Upper lobe of right lung (tissue), 1 donor: ENCODE measurements around the gene GTF2A1. TPM values are rescaled to one million over a fixed set of nuclear protein-coding genes. Genes with fewer than 3 reads are reported as not detected.

ENCODE experiments used
- ATAC-seq: fragments of 200-7000 bp; cut with Tn5 transposase; one replicate; pipeline ENCODE4 v1.9.1; 2020; ENCODE audit warnings: mild to moderate bottlenecking, moderate library complexity
- DNase-seq: peaks from one replicate; pipeline ENCODE4 v3.0.0-alpha.2; 2020
- H3K27ac ChIP-seq: fragments of 200-600 bp; one replicate; pipeline ENCODE4 v1.8.0; 2022
- H3K27me3 ChIP-seq: fragments of 200-600 bp; one replicate; pipeline ENCODE4 v1.8.0; 2022; ENCODE audit warnings: mild to moderate bottlenecking
- H3K36me3 ChIP-seq: fragments of 200-600 bp; one replicate; pipeline ENCODE4 v1.8.0; 2022
- H3K4me1 ChIP-seq: fragments of 200-600 bp; one replicate; pipeline ENCODE4 v1.8.0; 2022
- H3K4me3 ChIP-seq: fragments of 200-600 bp; one replicate; pipeline ENCODE4 v1.8.0; 2022; ENCODE audit warnings: mild to moderate bottlenecking
- H3K9me3 ChIP-seq: fragments of 200-600 bp; one replicate; pipeline ENCODE4 v1.8.0; 2022
- intact Hi-C: fragments of 100-400 bp; cut with DNase I; formaldehyde crosslinking; loops from one replicate; pipeline ENCODE4 v1.11.0; 2022
- total RNA-seq: library from RNA; stranded (reverse); fragmentation: NEBNext Ultra II Directional; extraction: Animal tissue kit (Norgen Biotek cat#: 25700); gene quantifications from one replicate; pipeline ENCODE4 v1.2.1, GENCODE V29; 2021
- TF ChIP-seq, protein P1 (sequence below): fragments of 200-600 bp; IDR thresholded peaks from one replicate; pipeline ENCODE4 v1.8.0; 2022; ENCODE audit warnings: antibody characterized with exemption
- donor health status: DM: no; HTN: yes; CAD: no; lungs with severe emphysema.

Gene GTF2A1
- total RNA-seq, 1 donor from 2014 or later: 24.0 TPM

DNA sequence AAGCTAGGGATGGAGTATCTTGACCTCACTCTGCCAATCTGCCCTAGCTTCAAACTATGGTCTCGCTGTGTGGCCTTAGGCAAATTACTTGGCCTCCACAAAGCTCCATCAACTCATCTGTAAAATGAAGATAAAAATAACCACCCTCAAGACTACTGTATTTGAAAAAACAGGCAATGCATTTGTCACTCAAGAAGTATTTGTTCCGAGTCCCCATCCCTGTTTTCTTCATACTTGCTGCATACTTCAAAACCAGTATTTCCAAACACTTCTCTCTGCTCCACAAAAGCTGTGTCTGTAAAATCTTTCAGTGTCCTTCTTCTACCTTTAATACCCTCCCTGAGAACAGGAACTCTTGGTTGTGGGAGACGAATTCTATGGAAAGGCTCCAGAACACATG is 47.9 kb downstream of the GTF2A1 start:
- Histone ChIP-seq H3K27ac (no peak overlapping the region), H3K36me3 (no peaks in the 10 kb centered on the region), H3K27me3 (no peaks in the 10 kb centered on the region), H3K4me3 (no peak overlapping the region), H3K4me1 (peaks cover 28% of the 10 kb centered on the region), H3K9me3 (no peaks in the 10 kb centered on the region)
- ATAC-seq (no peak), DNase-seq (no peak)
- intact Hi-C loops: no loop called here
- TF ChIP-seq, protein P1, sequence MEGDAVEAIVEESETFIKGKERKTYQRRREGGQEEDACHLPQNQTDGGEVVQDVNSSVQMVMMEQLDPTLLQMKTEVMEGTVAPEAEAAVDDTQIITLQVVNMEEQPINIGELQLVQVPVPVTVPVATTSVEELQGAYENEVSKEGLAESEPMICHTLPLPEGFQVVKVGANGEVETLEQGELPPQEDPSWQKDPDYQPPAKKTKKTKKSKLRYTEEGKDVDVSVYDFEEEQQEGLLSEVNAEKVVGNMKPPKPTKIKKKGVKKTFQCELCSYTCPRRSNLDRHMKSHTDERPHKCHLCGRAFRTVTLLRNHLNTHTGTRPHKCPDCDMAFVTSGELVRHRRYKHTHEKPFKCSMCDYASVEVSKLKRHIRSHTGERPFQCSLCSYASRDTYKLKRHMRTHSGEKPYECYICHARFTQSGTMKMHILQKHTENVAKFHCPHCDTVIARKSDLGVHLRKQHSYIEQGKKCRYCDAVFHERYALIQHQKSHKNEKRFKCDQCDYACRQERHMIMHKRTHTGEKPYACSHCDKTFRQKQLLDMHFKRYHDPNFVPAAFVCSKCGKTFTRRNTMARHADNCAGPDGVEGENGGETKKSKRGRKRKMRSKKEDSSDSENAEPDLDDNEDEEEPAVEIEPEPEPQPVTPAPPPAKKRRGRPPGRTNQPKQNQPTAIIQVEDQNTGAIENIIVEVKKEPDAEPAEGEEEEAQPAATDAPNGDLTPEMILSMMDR: no peak

- TF ChIP-seq, protein P1: no peak
- Histone ChIP-seq H3K9me3 (no peaks in the 10 kb centered on the region), H3K27ac (no peak overlapping the region), H3K36me3 (no peaks in the 10 kb centered on the region), H3K27me3 (no peaks in the 10 kb centered on the region), H3K4me3 (no peak overlapping the region), H3K4me1 (peaks cover 25% of the 10 kb centered on the region)
- DNase-seq: no peak
- no peak for ATAC-seq
- intact Hi-C loops: no loop called here
Measured at GRCh38 chr14:81172353-81172752, 48.4 kb downstream of the GTF2A1 start.

GRCh38 chr14:81170829-81171195 is 49.9 kb downstream of the GTF2A1 start:
- TF ChIP-seq, protein P1: no peak
- ATAC-seq (no peak), DNase-seq (no peak)
- H3K4me1 ChIP-seq: peaks cover 18% of the 10 kb centered on the region
- H3K36me3 ChIP-seq: no peaks in the 10 kb centered on the region
- H3K9me3 ChIP-seq: no peaks in the 10 kb centered on the region
- peak overlapping the region; percentile 94 for H3K27ac ChIP-seq
- H3K27me3 ChIP-seq: no peaks in the 10 kb centered on the region
- intact Hi-C loops: no loop called here
- peak overlapping the region; percentile 80 for H3K4me3 ChIP-seq

DNA sequence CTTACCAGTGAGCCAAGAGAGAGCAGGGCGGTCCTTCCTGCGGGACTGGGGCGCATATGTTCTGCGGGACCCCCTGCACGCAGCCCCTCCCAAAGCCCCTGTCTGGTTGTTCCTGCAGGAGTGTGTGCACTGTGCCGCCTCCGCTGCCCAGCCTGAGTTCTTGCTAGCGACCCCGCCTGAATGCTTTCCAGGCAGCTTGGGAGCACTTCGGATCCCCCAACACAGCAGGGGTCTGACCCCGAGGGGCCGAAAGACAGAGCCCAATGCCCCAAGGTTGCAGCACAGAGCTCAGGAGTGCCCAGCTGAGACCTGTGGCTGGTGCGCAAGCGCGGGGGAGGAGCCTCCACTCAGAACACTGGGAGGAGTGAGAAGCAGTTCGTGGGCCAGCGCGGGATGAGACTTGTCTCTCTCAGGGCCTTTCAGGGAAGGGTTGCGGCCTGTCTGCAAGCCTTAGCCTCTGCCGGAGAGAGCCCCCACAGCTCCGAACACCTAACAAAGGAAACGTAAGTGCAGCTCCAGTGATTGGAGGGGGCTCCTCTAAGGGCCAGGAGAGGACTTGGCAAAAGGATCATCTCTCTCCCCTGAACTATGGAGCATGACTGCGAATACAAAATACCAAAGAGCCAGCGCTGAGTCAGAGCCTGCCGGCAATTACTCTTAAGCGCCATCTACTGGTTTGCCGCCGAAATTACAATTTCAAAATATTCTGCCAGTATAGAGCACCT is 50.5 kb downstream of the GTF2A1 start:
- DNase-seq: peak; percentile 97
- Histone ChIP-seq H3K27ac (peak overlapping the region; percentile 94), H3K4me1 (peaks cover 18% of the 10 kb centered on the region), H3K36me3 (no peaks in the 10 kb centered on the region), H3K4me3 (peak overlapping the region; percentile 80), H3K27me3 (no peaks in the 10 kb centered on the region), H3K9me3 (no peaks in the 10 kb centered on the region)
- TF ChIP-seq, protein P1: peak; percentile 92
- ATAC-seq: peak; percentile 98
- intact Hi-C loops: no loop called here

DNA sequence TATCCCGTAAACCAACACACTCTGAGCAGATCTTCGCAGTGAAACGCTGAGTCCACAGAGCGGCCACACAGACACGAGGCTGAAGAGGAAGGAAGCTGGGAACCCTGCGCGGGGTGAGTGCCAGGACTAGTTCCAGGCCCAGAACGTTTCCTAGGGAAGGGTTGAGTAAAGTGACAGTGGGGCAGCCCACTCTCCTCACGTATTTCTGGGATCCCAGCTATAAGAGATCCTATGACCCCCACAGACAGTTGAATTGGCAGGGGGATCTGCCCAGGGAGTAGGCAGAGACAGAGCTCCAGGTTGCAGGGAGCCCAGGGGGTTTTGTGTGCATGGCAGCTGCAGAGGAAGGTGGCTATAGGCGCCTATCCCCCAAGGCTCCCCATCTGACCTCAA is 51.1 kb downstream of the GTF2A1 start:
- DNase-seq (peak; percentile 83), ATAC-seq (peak; percentile 75)
- TF ChIP-seq, protein P1: no peak
- no peaks in the 10 kb centered on the region for H3K27me3 ChIP-seq
- peak overlapping the region; percentile 94 for H3K27ac ChIP-seq
- no peaks in the 10 kb centered on the region for H3K36me3 ChIP-seq
- intact Hi-C loops: no loop called here
- H3K4me1 ChIP-seq: peaks cover 18% of the 10 kb centered on the region
- H3K9me3 ChIP-seq: no peaks in the 10 kb centered on the region
- peak overlapping the region; percentile 80 for H3K4me3 ChIP-seq
